ENCODE data around the gene ACSL1. TPM values are rescaled to one million over a fixed set of nuclear protein-coding genes. Genes with fewer than 3 reads are reported as not detected.

Gene ACSL1
- total RNA-seq, 1 donor from 2014 or later, result 42.9 TPM

GRCh38 chr4:184812651-184813181 lies 13.1 kb downstream of the ACSL1 start:
- H3K27me3 ChIP-seq (ENCODE audit: control insufficient read depth, insufficient read depth, low read length), result no peaks in the 10 kb centered on the region
- DNase-seq (ENCODE audit: low read depth), result no peak
- H3K36me3 ChIP-seq (ENCODE audit: control insufficient read depth, insufficient read depth, low read length), result peaks cover 1% of the 10 kb centered on the region
- no peak overlapping the region for H3K4me3 ChIP-seq (ENCODE audit: low read depth, low read length)
- no peak for TF ChIP-seq CTCF (IDR thresholded peaks at IDR 0.05; ENCODE audit: insufficient read depth, low read length, poor library complexity, severe bottlenecking)

- Histone ChIP-seq H3K27me3 (ENCODE audit: control insufficient read depth, insufficient read depth, low read length) (no peaks in the 10 kb centered on the region), H3K4me3 (ENCODE audit: low read depth, low read length) (no peak overlapping the region), H3K36me3 (ENCODE audit: control insufficient read depth, insufficient read depth, low read length) (peaks cover 1% of the 10 kb centered on the region)
- no peak for DNase-seq (ENCODE audit: low read depth)
- no peak for TF ChIP-seq CTCF (IDR thresholded peaks at IDR 0.05; ENCODE audit: insufficient read depth, low read length, poor library complexity, severe bottlenecking)
Measured at GRCh38 chr4:184812199-184812542, 13.6 kb downstream of the ACSL1 start.

- H3K27me3 ChIP-seq (ENCODE audit: control insufficient read depth, insufficient read depth, low read length), result no peaks in the 10 kb centered on the region
- DNase-seq (ENCODE audit: low read depth), result no peak
- TF ChIP-seq CTCF (IDR thresholded peaks at IDR 0.05; ENCODE audit: insufficient read depth, low read length, poor library complexity, severe bottlenecking), result no peak
Measured at GRCh38 chr4:184811526-184812198, 14.1 kb downstream of the ACSL1 start.

GRCh38 chr4:184810720-184811119 lies 15.0 kb downstream of the ACSL1 start:
- Histone ChIP-seq H3K27me3 (ENCODE audit: control insufficient read depth, insufficient read depth, low read length) (no peaks in the 10 kb centered on the region), H3K36me3 (ENCODE audit: control insufficient read depth, insufficient read depth, low read length) (peaks cover 1% of the 10 kb centered on the region), H3K4me3 (ENCODE audit: low read depth, low read length) (no peak overlapping the region)
- TF ChIP-seq CTCF (IDR thresholded peaks at IDR 0.05; ENCODE audit: insufficient read depth, low read length, poor library complexity, severe bottlenecking), result no peak
- no peak for DNase-seq (ENCODE audit: low read depth)

More at GRCh38 chr4:184811526-184812198, 14.1 kb downstream of the ACSL1 start:
- H3K36me3 ChIP-seq (ENCODE audit: control insufficient read depth, insufficient read depth, low read length), result peaks cover 1% of the 10 kb centered on the region
- no peak overlapping the region for H3K4me3 ChIP-seq (ENCODE audit: low read depth, low read length)

GRCh38 chr4:184808713-184809050 lies 17.1 kb downstream of the ACSL1 start:
- DNase-seq (ENCODE audit: low read depth), result no peak
- Histone ChIP-seq H3K27me3 (ENCODE audit: control insufficient read depth, insufficient read depth, low read length) (no peaks in the 10 kb centered on the region), H3K4me3 (ENCODE audit: low read depth, low read length) (no peak overlapping the region), H3K36me3 (ENCODE audit: control insufficient read depth, insufficient read depth, low read length) (peaks cover 1% of the 10 kb centered on the region)
- no peak for TF ChIP-seq CTCF (IDR thresholded peaks at IDR 0.05; ENCODE audit: insufficient read depth, low read length, poor library complexity, severe bottlenecking)

Measured in kidney epithelial cell (primary cell).